NB4 (cell line): ENCODE data around the gene CDON.

Experiments used
- DNase-seq: peaks from one replicate; pipeline ENCODE4 v3.0.0; 2010; ENCODE audit warnings: low read depth
- H3K4me3 ChIP-seq: one replicate; pipeline ENCODE4 v1.5.1; 2011; ENCODE audit warnings: mild to moderate bottlenecking, low read depth, low read length, moderate library complexity
- MAX ChIP-seq: IDR thresholded peaks from 2 replicates; pipeline ENCODE4 v1.6.1; 2011; ENCODE audit warnings: low read depth, low read length
- MYC ChIP-seq: IDR thresholded peaks from 2 replicates; pipeline ENCODE4 v1.6.1; 2011; ENCODE audit warnings: low read depth, low read length
- POLR2A ChIP-seq: IDR thresholded peaks from 2 replicates; pipeline ENCODE4 v1.6.1; 2011; ENCODE audit warnings: mild to moderate bottlenecking; ENCODE audit not compliant: insufficient read length; ENCODE audit errors: extremely low read depth
- TF ChIP-seq, protein P1 (sequence below): IDR thresholded peaks from one replicate; pipeline ENCODE4 v1.5.1; 2012; ENCODE audit warnings: low read depth, low read length

Gene CDON

DNA sequence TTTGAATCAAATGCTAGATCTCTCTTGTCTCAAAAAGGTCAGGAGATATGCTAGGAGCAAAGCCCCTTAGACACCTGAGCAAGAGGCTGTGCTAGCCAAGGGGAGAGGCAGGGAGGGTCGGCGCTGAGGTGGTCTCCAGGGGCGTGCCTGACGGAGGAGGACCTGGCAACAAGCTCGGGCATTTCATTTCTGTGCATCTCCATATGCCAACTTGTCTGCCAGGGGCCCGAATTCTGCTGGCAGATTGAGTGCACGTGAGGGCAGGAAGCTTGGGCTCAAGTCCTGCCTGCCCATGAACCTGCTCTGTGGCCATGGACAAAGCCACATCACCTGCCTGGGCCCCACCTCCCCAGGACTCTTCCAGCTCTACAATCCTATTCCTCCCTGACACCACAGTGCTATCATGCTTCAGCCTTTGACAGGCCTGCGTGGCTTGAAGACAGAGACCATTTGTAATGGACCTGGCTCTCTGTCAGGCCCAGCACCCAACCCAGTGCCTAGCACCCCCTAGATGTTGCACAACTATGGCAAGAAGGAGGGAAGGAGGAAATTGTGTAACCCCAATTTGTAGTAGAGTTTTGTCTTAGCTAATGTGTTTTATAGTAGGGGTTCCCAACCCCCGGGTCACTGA is 133.1 kb downstream of the CDON start:
- H3K4me3 ChIP-seq: no peak overlapping the region
- TF ChIP-seq MAX (no peak), MYC (no peak), POLR2A (no peak)
- TF ChIP-seq, protein P1, sequence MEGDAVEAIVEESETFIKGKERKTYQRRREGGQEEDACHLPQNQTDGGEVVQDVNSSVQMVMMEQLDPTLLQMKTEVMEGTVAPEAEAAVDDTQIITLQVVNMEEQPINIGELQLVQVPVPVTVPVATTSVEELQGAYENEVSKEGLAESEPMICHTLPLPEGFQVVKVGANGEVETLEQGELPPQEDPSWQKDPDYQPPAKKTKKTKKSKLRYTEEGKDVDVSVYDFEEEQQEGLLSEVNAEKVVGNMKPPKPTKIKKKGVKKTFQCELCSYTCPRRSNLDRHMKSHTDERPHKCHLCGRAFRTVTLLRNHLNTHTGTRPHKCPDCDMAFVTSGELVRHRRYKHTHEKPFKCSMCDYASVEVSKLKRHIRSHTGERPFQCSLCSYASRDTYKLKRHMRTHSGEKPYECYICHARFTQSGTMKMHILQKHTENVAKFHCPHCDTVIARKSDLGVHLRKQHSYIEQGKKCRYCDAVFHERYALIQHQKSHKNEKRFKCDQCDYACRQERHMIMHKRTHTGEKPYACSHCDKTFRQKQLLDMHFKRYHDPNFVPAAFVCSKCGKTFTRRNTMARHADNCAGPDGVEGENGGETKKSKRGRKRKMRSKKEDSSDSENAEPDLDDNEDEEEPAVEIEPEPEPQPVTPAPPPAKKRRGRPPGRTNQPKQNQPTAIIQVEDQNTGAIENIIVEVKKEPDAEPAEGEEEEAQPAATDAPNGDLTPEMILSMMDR: no peak
- DNase-seq: peak; percentile 72

GRCh38 chr11:125926682-125927081 is 136.0 kb downstream of the CDON start:
- TF ChIP-seq POLR2A (no peak), MAX (no peak), MYC (no peak)
- TF ChIP-seq, protein P1: no peak
- DNase-seq: no peak
- no peak overlapping the region for H3K4me3 ChIP-seq

DNA sequence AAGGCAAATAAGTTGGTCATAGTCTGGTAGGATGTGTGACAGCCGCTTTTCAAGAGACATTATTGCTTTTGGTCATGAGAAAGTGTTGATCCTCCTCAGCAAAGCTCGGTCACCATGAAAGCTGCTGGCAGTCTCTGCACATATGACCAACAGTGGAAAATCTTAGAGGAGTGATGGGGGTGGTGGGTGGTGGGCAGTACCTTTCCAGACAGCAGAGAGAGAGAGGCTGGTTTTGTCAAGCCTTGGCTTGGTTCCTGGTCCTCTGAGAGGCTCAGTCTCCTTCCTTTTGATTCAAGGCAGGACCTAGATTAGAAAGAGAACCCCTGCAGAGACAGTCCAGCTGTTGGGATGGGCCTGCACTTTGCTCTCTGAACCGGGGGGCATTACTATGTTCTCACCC is 136.9 kb downstream of the CDON start:
- no peak for DNase-seq
- TF ChIP-seq MAX (no peak), MYC (no peak), POLR2A (no peak)
- TF ChIP-seq, protein P1: no peak
- no peak overlapping the region for H3K4me3 ChIP-seq

DNA sequence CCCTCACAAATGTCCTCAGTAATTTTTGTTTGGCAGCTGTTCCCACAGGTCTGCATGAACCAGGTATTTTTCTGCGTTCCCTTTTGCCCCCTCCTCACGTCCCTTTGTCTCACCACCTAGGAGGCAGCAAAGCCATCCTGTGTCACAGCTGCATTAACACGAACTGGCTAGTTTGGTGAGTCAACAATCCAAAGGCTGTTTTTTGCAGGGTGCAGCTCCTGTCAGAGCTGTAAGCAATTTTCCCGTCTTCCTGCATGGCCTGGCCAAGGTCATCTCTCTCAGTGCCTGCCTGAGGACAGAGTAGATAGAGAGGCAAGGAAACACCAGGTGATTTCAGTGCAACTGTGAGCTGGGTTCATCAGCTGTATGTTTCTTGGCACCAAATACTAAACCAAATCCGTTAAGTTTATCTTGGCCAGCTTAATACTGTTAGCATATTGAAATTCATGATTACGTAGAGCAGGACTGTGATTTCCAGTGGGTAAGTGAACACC is 137.4 kb downstream of the CDON start:
- no peak overlapping the region for H3K4me3 ChIP-seq

DNA sequence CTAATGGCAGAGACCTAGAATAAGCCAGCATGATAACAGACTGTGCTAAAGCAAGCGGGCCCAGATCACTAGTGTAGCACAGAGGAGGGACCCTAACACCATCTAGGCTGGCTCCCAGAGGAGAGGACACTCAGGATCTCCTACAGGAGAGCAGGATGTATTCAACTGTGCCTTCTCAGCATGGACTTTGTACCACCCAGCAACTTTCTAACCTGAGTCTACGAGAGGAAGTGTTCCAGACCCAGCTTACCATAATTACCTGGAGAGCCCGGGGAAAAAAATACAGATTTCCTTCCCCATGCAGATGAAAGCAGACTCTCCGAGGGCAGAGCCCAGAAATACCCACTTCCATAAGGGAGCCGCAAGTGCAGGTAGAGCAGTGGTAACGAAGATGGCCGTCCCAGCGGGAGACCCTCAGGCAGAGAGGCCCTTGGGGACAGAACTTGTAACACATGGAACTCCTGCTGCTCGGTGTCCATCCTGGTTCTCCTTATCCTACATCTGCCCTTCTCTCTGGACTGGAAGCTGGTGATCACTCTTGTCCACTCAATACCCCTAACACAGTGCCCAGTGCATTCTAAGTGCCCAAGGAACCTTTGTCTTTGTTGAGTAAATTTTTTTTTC is 138.2 kb downstream of the CDON start:
- DNase-seq: no peak
- TF ChIP-seq, protein P1: no peak
- TF ChIP-seq MAX: no peak
- no peak for TF ChIP-seq MYC
- no peak for TF ChIP-seq POLR2A
- no peak overlapping the region for H3K4me3 ChIP-seq

More for the DNA sequence above, 137.4 kb downstream of the CDON start:
- no peak for DNase-seq
- TF ChIP-seq, protein P1: no peak
- TF ChIP-seq POLR2A (no peak), MYC (no peak)
